Transverse colon (tissue), 4 donors: ENCODE results near the gene HEATR5B.

ENCODE experiments used
- CTCF ChIP-seq, 5 experiments: fragments of 200-600 bp in 3 of 5; fragments of 450-650 bp in 2 of 5; sonication (generic) in 3 of 5; IDR thresholded peaks; 1 replicate in 2 of 5; 2 replicates in 3 of 5; pipeline ENCODE4 v1.5.1; 2016 to 2017; ENCODE audit warnings: antibody characterized with exemption in 5 of 5, inconsistent platforms in 3 of 5, mild to moderate bottlenecking in 2 of 5, moderate library complexity in 1 of 5
- EP300 ChIP-seq: sonication (generic); formaldehyde crosslinking; IDR thresholded peaks from one replicate; pipeline ENCODE4 v1.6.1; 2017; ENCODE audit warnings: antibody characterized with exemption, low read depth
- POLR2A ChIP-seq: fragments of 450-650 bp; IDR thresholded peaks from one replicate; pipeline ENCODE4 v1.6.1; 2016; ENCODE audit warnings: antibody characterized with exemption, mild to moderate bottlenecking, moderate library complexity
- POLR2AphosphoS5 ChIP-seq, 3 donors: sonication (generic); formaldehyde crosslinking; IDR thresholded peaks; one replicate each; pipeline ENCODE4 v1.6.1; 2016; ENCODE audit warnings: antibody characterized with exemption in 3 of 3

- no peak for TF ChIP-seq POLR2A
- TF ChIP-seq EP300 = no peak
- TF ChIP-seq CTCF (IDR thresholded peaks at IDR 0.05) = no peak
- TF ChIP-seq POLR2AphosphoS5 (IDR thresholded peaks at IDR 0.05) = no peak
Measured at GRCh38 chr2:37037771-37038170, 46.4 kb downstream of the HEATR5B start.
